ENCODE data around the gene SLC13A3. TPM values are rescaled to one million over a fixed set of nuclear protein-coding genes. Genes with fewer than 3 reads are reported as not detected.

SLC13A3 gene
- total RNA-seq, 1 donor from 2014 or later = 0.90 TPM

GRCh38 chr20:46607191-46607848 lies 43.9 kb downstream of the SLC13A3 start:
- Mint-ChIP-seq H3K4me1 (ENCODE audit: unreplicated experiment) (no peaks in the 10 kb centered on the region), H3K27ac (ENCODE audit: unreplicated experiment) (no peak overlapping the region), H3K9me3 (ENCODE audit: unreplicated experiment) (no peaks in the 10 kb centered on the region), H3K27me3 (ENCODE audit: unreplicated experiment) (peaks cover 3% of the 10 kb centered on the region), H3K36me3 (ENCODE audit: low read depth, unreplicated experiment) (peaks cover 3% of the 10 kb centered on the region), H3K4me3 (ENCODE audit: unreplicated experiment) (no peak overlapping the region)
- DNase-seq (ENCODE audit: low spot score) = no peak
- TF ChIP-seq, protein P1, sequence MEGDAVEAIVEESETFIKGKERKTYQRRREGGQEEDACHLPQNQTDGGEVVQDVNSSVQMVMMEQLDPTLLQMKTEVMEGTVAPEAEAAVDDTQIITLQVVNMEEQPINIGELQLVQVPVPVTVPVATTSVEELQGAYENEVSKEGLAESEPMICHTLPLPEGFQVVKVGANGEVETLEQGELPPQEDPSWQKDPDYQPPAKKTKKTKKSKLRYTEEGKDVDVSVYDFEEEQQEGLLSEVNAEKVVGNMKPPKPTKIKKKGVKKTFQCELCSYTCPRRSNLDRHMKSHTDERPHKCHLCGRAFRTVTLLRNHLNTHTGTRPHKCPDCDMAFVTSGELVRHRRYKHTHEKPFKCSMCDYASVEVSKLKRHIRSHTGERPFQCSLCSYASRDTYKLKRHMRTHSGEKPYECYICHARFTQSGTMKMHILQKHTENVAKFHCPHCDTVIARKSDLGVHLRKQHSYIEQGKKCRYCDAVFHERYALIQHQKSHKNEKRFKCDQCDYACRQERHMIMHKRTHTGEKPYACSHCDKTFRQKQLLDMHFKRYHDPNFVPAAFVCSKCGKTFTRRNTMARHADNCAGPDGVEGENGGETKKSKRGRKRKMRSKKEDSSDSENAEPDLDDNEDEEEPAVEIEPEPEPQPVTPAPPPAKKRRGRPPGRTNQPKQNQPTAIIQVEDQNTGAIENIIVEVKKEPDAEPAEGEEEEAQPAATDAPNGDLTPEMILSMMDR (IDR thresholded peaks at IDR 0.05; ENCODE audit: unreplicated experiment) = no peak

GRCh38 chr20:46606817-46607190 lies 44.5 kb downstream of the SLC13A3 start:
- H3K36me3 Mint-ChIP-seq (ENCODE audit: low read depth, unreplicated experiment) = peaks cover 3% of the 10 kb centered on the region
- no peak overlapping the region for H3K27ac Mint-ChIP-seq (ENCODE audit: unreplicated experiment)
- no peaks in the 10 kb centered on the region for H3K4me1 Mint-ChIP-seq (ENCODE audit: unreplicated experiment)
- H3K4me3 Mint-ChIP-seq (ENCODE audit: unreplicated experiment) = no peak overlapping the region
- peaks cover 3% of the 10 kb centered on the region for H3K27me3 Mint-ChIP-seq (ENCODE audit: unreplicated experiment)
- no peaks in the 10 kb centered on the region for H3K9me3 Mint-ChIP-seq (ENCODE audit: unreplicated experiment)
- TF ChIP-seq, protein P1 (IDR thresholded peaks at IDR 0.05; ENCODE audit: unreplicated experiment) = no peak
- no peak for DNase-seq (ENCODE audit: low spot score)

GRCh38 chr20:46605978-46606816 lies 45.1 kb downstream of the SLC13A3 start:
- Mint-ChIP-seq H3K27me3 (ENCODE audit: unreplicated experiment) (peaks cover 3% of the 10 kb centered on the region), H3K27ac (ENCODE audit: unreplicated experiment) (no peak overlapping the region), H3K4me1 (ENCODE audit: unreplicated experiment) (no peaks in the 10 kb centered on the region)

DNA sequence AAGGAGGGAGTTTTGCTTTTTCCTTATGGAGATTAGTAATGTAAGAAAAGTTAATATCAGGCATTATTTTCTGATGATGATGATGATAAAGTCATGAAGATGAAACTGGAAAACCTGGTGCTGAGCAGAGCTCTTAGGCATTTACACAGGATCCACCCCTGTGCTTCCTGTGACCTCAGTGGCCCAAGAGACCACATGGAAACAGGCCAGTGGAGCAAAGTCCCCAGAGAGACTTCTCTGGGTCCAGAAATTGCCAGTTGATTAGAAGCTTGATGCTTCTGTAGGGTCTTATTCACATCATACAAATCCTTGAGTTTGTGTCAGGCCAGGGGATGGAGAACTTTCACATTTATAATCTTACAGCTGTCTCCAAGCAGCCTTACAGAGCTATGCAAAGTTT lies 46.1 kb downstream of the SLC13A3 start:
- H3K27ac Mint-ChIP-seq (ENCODE audit: unreplicated experiment) = no peak overlapping the region
- H3K4me3 Mint-ChIP-seq (ENCODE audit: unreplicated experiment) = no peak overlapping the region
- no peaks in the 10 kb centered on the region for H3K9me3 Mint-ChIP-seq (ENCODE audit: unreplicated experiment)
- no peak for DNase-seq (ENCODE audit: low spot score)
- no peaks in the 10 kb centered on the region for H3K27me3 Mint-ChIP-seq (ENCODE audit: unreplicated experiment)
- H3K36me3 Mint-ChIP-seq (ENCODE audit: low read depth, unreplicated experiment) = no peaks in the 10 kb centered on the region
- no peaks in the 10 kb centered on the region for H3K4me1 Mint-ChIP-seq (ENCODE audit: unreplicated experiment)
- TF ChIP-seq, protein P1 (IDR thresholded peaks at IDR 0.05; ENCODE audit: unreplicated experiment) = no peak

More at GRCh38 chr20:46605978-46606816, 45.1 kb downstream of the SLC13A3 start:
- TF ChIP-seq, protein P1 (IDR thresholded peaks at IDR 0.05; ENCODE audit: unreplicated experiment) = no peak
- DNase-seq (ENCODE audit: low spot score) = no peak
- H3K36me3 Mint-ChIP-seq (ENCODE audit: low read depth, unreplicated experiment) = peaks cover 3% of the 10 kb centered on the region
- no peak overlapping the region for H3K4me3 Mint-ChIP-seq (ENCODE audit: unreplicated experiment)
- no peaks in the 10 kb centered on the region for H3K9me3 Mint-ChIP-seq (ENCODE audit: unreplicated experiment)

All from endothelial cell (in vitro differentiated cells).